Measurements from ENCODE around the gene CLEC4M. TPM values are rescaled to one million over a fixed set of nuclear protein-coding genes. Genes with fewer than 3 reads are reported as not detected.
"Not testable (repeated sequence)": the region's sequence is repeated elsewhere in the genome, so short reads cannot be mapped to it uniquely, and the experiment has no call there.

CLEC4M gene
- total RNA-seq, 4 donors from 2014 or later = 0.13 TPM; not detected in 3

GRCh38 chr19:7751157-7751783, 11.8 kb upstream of the CLEC4M start:
- intact Hi-C loops (cut with DNase I) = no loop called here
- Histone ChIP-seq H3K27me3 (no peaks in the 10 kb centered on the region), H3K27ac (no peak overlapping the region), H3K36me3 (no peaks in the 10 kb centered on the region), H3K9me3 (no peaks in the 10 kb centered on the region), H3K4me3 (replicated peaks in 1 of 3) (no peak overlapping the region), H3K4me1 (no peaks in the 10 kb centered on the region)
- no peak for TF ChIP-seq POLR2A (IDR thresholded peaks at IDR 0.05)
- TF ChIP-seq CTCF (IDR thresholded peaks at IDR 0.05) = no peak
- DNase-seq = no peak
- 78 to 81% methylated on average over 12 of the region's 12 CpGs for WGBS, 2 donors

- DNase-seq = no peak
- H3K9me3 ChIP-seq = no peaks in the 10 kb centered on the region
- H3K4me3 ChIP-seq (replicated peaks in 1 of 3) = no peak overlapping the region
- WGBS, 2 donors = 41 to 55% methylated on average over 4 of the region's 4 CpGs
- H3K4me1 ChIP-seq = no peaks in the 10 kb centered on the region
- intact Hi-C loops (cut with DNase I) = no loop called here
- H3K36me3 ChIP-seq = no peaks in the 10 kb centered on the region
- no peak overlapping the region for H3K27ac ChIP-seq
- TF ChIP-seq CTCF (IDR thresholded peaks at IDR 0.05) (no peak), POLR2A (IDR thresholded peaks at IDR 0.05) (no peak)
- H3K27me3 ChIP-seq = no peaks in the 10 kb centered on the region
These were observed 6.8 kb upstream of the CLEC4M start for GRCh38 chr19:7756258-7756657.

- 90 to 92% methylated on average over 3 of the region's 3 CpGs for WGBS, 2 donors
- Histone ChIP-seq H3K4me1 (no peaks in the 10 kb centered on the region), H3K4me3 (replicated peaks in 1 of 3) (no peak overlapping the region), H3K9me3 (no peaks in the 10 kb centered on the region), H3K36me3 (no peaks in the 10 kb centered on the region), H3K27me3 (no peaks in the 10 kb centered on the region), H3K27ac (no peak overlapping the region)
- TF ChIP-seq CTCF (IDR thresholded peaks at IDR 0.05) (no peak), POLR2A (IDR thresholded peaks at IDR 0.05) (no peak)
- DNase-seq = no peak
- intact Hi-C loops (cut with DNase I) = no loop called here
These were observed 5.7 kb upstream of the CLEC4M start for GRCh38 chr19:7757358-7757757.

- Histone ChIP-seq H3K4me3 (replicated peaks in 1 of 3) (no peak overlapping the region), H3K36me3 (no peaks in the 10 kb centered on the region), H3K27ac (no peak overlapping the region), H3K9me3 (no peaks in the 10 kb centered on the region), H3K27me3 (no peaks in the 10 kb centered on the region), H3K4me1 (no peaks in the 10 kb centered on the region)
- no peak for TF ChIP-seq POLR2A (IDR thresholded peaks at IDR 0.05)
- TF ChIP-seq CTCF (IDR thresholded peaks at IDR 0.05) = no peak
- 93 to 96% methylated on average over 1 of the region's 1 CpG for WGBS, 2 donors
- intact Hi-C loops (cut with DNase I) = no loop called here
- no peak for DNase-seq
These were observed 3.9 kb upstream of the CLEC4M start for GRCh38 chr19:7759156-7759555.

GRCh38 chr19:7763696-7764095, 653 bp downstream of the CLEC4M start:
- WGBS, 2 donors = 22 to 25% methylated on average over 1 of the region's 1 CpG
- no peak overlapping the region for H3K4me3 ChIP-seq (replicated peaks in 1 of 3)
- H3K27ac ChIP-seq = no peak overlapping the region
- H3K9me3 ChIP-seq = no peaks in the 10 kb centered on the region
- no peak for DNase-seq
- H3K27me3 ChIP-seq = no peaks in the 10 kb centered on the region
- no peak for TF ChIP-seq POLR2A (IDR thresholded peaks at IDR 0.05)
- TF ChIP-seq CTCF (IDR thresholded peaks at IDR 0.05) = no peak
- intact Hi-C loops (cut with DNase I) = no loop called here
- no peaks in the 10 kb centered on the region for H3K4me1 ChIP-seq
- no peaks in the 10 kb centered on the region for H3K36me3 ChIP-seq

GRCh38 chr19:7764157-7764556, 1.1 kb downstream of the CLEC4M start:
- H3K36me3 ChIP-seq; H3K4me1 ChIP-seq; H3K4me3 ChIP-seq (replicated peaks in 1 of 3); DNase-seq; H3K9me3 ChIP-seq; H3K27ac ChIP-seq; intact Hi-C loops (cut with DNase I); H3K27me3 ChIP-seq: not testable (repeated sequence)
- 63 to 74% methylated on average over 3 of the region's 3 CpGs for WGBS, 2 donors

GRCh38 chr19:7765043-7765442, 2.0 kb downstream of the CLEC4M start:
- H3K27me3 ChIP-seq; DNase-seq; H3K4me1 ChIP-seq; H3K36me3 ChIP-seq; H3K9me3 ChIP-seq; intact Hi-C loops (cut with DNase I); H3K4me3 ChIP-seq (replicated peaks in 1 of 3); H3K27ac ChIP-seq: not testable (repeated sequence)
- WGBS, 2 donors = 86% methylated on average over 2 of the region's 2 CpGs; no CpG with 5 or more reads in 1 of the 2 donors
